Kidney tubule cell (primary cell): ENCODE measurements around the gene NAV2.
A peak's percentile ranks its signal among the peaks of the same experiment; 100 is the strongest.

Experiments used
- DNase-seq: peaks from one replicate; pipeline ENCODE4 v3.0.0-alpha.2; 2018; ENCODE audit warnings: low spot score

The NAV2 gene, protein sequence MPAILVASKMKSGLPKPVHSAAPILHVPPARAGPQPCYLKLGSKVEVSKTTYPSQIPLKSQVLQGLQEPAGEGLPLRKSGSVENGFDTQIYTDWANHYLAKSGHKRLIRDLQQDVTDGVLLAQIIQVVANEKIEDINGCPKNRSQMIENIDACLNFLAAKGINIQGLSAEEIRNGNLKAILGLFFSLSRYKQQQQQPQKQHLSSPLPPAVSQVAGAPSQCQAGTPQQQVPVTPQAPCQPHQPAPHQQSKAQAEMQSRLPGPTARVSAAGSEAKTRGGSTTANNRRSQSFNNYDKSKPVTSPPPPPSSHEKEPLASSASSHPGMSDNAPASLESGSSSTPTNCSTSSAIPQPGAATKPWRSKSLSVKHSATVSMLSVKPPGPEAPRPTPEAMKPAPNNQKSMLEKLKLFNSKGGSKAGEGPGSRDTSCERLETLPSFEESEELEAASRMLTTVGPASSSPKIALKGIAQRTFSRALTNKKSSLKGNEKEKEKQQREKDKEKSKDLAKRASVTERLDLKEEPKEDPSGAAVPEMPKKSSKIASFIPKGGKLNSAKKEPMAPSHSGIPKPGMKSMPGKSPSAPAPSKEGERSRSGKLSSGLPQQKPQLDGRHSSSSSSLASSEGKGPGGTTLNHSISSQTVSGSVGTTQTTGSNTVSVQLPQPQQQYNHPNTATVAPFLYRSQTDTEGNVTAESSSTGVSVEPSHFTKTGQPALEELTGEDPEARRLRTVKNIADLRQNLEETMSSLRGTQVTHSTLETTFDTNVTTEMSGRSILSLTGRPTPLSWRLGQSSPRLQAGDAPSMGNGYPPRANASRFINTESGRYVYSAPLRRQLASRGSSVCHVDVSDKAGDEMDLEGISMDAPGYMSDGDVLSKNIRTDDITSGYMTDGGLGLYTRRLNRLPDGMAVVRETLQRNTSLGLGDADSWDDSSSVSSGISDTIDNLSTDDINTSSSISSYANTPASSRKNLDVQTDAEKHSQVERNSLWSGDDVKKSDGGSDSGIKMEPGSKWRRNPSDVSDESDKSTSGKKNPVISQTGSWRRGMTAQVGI (N-terminal part only)

GRCh38 chr11:19712281-19713195 is at the start of gene NAV2:
NAV2 (plus strand) TSS chr11:19712837; CDS start chr11:19713696, 859 bp downstream.
- DNase-seq, result peak; percentile 95

DNA sequence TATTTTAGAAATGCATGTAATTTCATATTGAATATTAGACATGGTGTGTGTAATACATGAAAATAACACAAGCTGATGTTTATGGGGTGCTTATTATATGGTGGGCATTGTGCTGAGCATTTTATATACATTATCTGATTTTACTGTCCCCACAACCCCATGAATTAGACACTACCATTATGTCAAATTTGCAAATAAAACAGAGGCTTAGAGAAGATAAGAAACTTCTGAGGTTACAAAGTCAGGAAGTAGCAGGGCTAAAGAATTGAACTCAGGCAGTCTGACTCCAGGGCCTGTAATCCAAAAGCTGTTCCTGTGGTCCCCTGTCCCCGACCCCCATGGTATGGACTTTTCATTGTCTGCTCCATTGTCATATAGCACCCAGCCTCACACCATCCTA is 49.4 kb upstream of the NAV2 start:
- no peak for DNase-seq

- DNase-seq, result peak; percentile 34
Observed at GRCh38 chr11:19664886-19665548, 47.6 kb upstream of the NAV2 start.

GRCh38 chr11:19666951-19667350 is 45.7 kb upstream of the NAV2 start:
- no peak for DNase-seq

DNA sequence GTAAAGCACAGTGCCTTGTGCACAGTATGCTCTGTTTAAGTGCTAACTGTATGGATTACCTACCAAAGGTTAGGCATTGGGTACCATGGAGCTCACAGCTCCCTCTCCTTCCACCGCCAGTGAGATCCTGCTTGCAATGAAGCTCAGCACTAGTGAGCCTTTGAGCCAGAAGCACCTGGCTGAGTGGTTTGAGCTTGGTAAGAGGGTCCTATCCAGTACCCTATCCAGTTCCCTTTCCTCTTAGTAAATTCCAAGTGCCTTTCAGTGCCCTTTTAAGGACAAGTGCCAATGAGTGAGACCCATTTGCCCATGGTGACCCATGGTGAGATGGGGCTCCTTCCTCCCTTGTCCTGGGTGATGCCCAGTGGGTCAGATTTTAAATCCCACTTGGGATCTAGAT is 43.1 kb upstream of the NAV2 start:
- no peak for DNase-seq

DNA sequence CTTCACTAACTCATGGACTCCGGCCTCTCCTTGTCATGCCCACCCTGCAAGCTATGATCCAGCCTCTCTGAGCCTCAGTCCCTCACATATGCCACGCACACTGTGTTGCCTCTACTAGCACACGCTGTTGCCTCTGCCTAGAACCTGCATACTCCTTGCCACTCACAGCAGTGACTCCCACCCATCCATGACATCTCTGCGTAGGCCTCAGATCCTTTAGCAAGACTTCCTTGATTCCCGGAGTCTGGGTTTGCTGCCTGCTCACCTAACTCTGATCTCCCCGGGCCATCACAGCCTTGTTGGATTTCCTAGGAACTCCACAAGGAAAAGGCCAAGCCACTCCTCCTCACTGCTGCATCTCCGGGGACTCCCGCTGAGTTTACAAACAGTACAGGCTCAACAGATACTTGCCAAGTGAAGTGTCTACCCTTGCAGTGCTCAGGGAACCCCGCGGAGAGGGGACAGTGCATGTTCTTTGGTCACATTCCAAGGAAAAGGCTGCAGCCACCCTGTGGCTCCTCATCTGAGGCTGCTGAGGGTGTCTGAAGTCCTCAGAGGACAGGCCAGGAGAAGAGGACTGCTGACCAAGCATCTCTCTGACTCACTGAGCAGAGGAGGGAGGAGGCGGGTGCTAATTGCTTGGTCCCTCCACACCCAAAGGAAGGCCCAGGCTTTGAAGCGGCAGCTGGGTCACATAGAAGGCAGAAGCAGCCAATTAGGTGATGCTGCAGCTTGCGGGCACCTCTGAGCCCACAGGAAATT is 42.4 kb upstream of the NAV2 start:
- DNase-seq, result peak; percentile 41

DNA sequence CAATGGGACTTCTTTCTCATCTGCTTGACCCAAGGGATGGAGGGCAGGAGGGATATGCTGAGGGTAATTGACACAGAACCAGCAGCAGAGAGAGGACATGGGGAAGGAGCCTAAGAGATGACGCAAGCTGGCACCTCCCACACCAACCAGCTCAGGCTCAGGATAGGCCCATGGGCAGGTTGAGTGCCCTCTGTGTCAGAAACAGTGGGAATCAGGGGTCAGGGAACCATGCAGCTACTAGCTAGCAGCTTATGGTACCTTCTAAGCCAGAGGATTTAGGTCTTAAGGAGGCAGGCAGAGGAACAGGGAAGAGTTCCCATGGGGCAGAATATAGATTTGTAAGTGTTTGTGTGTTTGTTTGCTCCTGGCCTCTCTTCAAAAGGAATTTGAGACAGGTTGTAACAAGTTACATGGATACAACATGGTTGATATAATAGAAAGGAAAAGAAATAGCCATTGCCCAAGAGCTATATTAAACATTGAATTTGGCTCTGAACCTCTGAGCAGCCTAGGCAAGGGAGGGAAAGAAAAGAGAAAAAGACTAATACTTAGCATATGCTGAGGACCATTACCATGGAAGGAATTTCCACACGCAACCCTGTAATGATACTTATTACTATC is 39.9 kb upstream of the NAV2 start:
- DNase-seq, result no peak

GRCh38 chr11:19673924-19674729 is 38.5 kb upstream of the NAV2 start:
- peak; percentile 65 for DNase-seq

DNA sequence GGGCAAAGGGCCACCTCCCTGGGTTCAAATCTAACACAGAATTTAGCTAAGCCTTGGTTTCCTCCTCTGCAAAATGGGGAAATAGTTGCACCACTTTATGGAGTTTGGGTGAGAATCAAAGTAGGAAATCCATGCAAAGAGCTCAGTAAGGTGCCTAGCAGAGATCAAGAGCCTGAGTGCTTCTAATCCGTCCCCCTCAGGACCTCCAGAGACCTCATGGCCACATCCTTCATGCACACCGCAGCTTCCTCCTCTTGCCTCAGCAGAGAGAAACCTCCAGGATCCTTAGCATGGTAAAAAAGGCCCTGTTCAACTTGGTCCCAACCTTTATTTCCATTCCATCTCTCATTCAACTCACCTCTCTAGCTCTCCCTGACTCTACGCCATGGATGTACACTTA is 37.8 kb upstream of the NAV2 start:
- DNase-seq, result no peak

GRCh38 chr11:19675397-19675796 is 37.2 kb upstream of the NAV2 start:
- DNase-seq, result peak; percentile 57

DNA sequence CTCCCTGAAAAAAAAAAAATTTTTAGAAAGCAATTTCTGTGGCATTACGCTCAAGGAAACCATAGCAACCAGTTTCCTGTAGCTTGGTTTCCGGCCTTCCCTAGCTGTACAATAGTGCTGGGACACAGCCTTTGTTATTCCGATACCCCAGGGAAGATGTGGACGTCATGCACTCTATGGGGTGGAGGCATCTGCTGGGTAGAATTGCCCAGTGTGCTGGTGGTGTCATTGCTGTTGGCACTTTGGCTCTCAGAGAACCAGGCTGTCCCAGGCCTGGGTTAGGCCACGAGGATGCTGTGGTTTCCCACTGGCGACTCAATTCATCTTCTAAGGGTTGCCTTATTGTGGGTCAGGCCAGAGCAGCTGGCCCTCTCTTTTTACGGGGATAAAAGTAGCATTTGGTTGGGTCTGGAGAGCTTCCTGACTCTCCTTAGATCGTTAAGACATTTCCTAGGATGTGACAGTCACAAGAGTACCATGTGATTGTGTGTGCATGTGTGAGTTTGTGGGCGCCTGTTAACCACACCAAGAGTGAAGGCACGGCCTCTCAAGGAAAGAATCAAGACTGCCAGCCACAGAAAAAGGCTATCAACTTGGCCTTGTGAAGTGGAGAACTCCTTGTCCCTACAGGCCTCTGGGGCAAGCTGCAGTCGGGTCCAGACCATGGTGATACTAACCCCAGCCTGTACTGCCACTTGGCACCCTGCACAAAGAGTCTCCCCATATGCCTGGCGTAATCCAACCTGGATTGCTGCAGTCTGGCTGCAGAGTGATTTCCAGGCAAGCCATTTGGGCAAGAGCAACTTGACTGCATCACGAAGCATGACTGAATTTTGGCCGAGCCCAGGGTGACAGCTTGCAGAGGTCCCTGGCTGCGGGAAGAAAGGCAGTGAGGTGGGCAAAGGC is 35.9 kb upstream of the NAV2 start:
- no peak for DNase-seq

DNA sequence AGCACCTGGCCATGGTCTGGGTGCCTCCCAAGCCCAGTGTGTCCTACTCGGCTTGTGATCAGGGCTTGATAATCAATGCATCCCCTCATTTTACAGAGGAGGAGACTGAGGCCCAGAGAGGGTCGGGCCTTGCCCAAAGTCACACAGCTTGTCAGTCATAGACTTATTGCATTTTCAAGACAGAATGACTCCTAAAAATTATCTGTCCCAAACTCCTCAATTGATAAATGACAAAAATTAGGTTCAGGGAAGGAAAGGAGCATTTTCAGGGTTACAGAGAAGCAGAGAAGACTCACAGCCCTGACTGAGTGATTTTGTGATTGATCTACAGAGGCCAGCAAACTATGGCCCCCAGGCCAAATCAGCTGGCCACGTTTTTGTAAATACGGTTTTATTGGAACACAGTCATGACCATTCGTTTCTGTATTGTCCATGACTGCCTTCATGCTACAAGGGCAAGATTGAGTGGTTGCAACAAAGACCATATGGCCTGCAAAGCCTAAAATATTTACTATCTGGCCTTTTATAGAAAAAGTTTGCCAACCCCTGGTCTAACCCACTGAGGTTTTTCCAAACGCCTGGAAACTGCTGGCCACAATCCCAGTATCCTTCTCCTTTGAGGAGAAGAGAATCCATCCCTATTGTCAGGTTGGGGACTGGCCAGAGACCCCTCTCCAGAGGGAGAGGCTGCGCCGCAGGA is 35.1 kb upstream of the NAV2 start:
- DNase-seq, result no peak

- DNase-seq, result peak; percentile 98
Observed at GRCh38 chr11:19679952-19680828, 32.4 kb upstream of the NAV2 start.

- peak; percentile 25 for DNase-seq
Observed at GRCh38 chr11:19680829-19681368, 31.7 kb upstream of the NAV2 start.

GRCh38 chr11:19683141-19683805 is 29.4 kb upstream of the NAV2 start:
- peak; percentile 67 for DNase-seq
